Activated T-helper 2 cell treated with anti-CD3 and anti-CD28 coated beads, Interferon-gamma antibody, Interleukin-2, Interleukin-4, amounts not matched to agents 10 μg/mL and 5 μg/mL and 100 μg/mL, durations not matched to agents 14 hours and 24 hours and 36 hours (primary cell): ENCODE measurements around the gene TJP3. TPM values are rescaled to one million over a fixed set of nuclear protein-coding genes. Genes with fewer than 3 reads are reported as not detected.
A peak's percentile ranks its signal among the peaks of the same experiment; 100 is the strongest.

Source experiments
- DNase-seq: peaks from one replicate; pipeline ENCODE4 v3.0.0; 2021; ENCODE audit warnings: low spot score
- H3K27ac Mint-ChIP-seq: one replicate; pipeline ENCODE4 v1.8.0; 2021; ENCODE audit warnings: mixed read lengths
- H3K27me3 Mint-ChIP-seq: one replicate; pipeline ENCODE4 v1.8.0; 2021; ENCODE audit warnings: low read depth, mixed read lengths
- H3K36me3 Mint-ChIP-seq: one replicate; pipeline ENCODE4 v1.8.0; 2021; ENCODE audit warnings: low read depth, mixed read lengths
- H3K4me1 Mint-ChIP-seq: one replicate; pipeline ENCODE4 v1.8.0; 2021; ENCODE audit warnings: low read depth, mixed read lengths
- H3K4me3 Mint-ChIP-seq: one replicate; pipeline ENCODE4 v1.8.0; 2021; ENCODE audit warnings: low read depth, mild to moderate bottlenecking, moderate library complexity, mixed read lengths
- H3K9me3 Mint-ChIP-seq: one replicate; pipeline ENCODE4 v1.8.0; 2021; ENCODE audit warnings: mixed read lengths
- intact Hi-C: fragments of 100-400 bp; cut with micrococcal nuclease; formaldehyde crosslinking; loops from one replicate; pipeline ENCODE4 v1.15.1; 2023
- total RNA-seq: library from RNA; stranded (reverse); gene quantifications from 2 replicates; pipeline ENCODE4 v1.2.3, GENCODE V29; 2022

TJP3 gene
- total RNA-seq, 1 donor from 2014 or later = 0.41 TPM

DNA sequence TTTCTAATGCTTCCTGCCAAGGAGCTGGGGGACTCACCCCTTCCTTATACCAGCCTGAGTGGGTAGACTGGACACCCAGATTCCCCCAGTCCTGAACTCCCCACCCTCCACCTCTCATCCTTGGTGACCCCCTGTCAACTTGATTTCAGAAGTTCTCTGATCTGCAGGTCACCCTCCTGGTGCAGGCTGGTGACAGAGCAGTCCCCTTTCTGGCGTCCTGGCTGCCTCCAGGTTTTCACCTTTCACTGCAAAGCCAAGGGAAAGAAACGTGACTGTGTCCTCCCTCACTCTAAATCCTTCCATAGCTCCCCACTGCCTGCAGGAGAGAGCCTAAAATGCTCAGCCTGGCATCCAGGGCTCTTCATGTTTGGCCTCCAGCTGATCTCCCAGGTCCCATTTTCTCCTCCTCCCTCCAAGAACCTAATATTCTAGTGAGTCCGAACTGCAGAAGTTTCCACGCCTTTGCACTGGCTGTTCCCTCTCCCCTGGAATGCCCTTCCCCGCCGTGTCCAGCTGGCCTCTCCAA is 82.1 kb downstream of the TJP3 start:
- no peak overlapping the region for H3K4me3 Mint-ChIP-seq
- H3K4me1 Mint-ChIP-seq = peaks cover 4% of the 10 kb centered on the region
- intact Hi-C loops = no loop called here
- H3K27me3 Mint-ChIP-seq = no peaks in the 10 kb centered on the region
- DNase-seq = no peak
- no peak overlapping the region for H3K27ac Mint-ChIP-seq
- no peaks in the 10 kb centered on the region for H3K36me3 Mint-ChIP-seq
- H3K9me3 Mint-ChIP-seq = no peaks in the 10 kb centered on the region

GRCh38 chr19:3790941-3791340 is 82.8 kb downstream of the TJP3 start:
- Mint-ChIP-seq H3K27ac (no peak overlapping the region), H3K4me1 (peaks cover 4% of the 10 kb centered on the region), H3K27me3 (no peaks in the 10 kb centered on the region), H3K4me3 (no peak overlapping the region), H3K9me3 (no peaks in the 10 kb centered on the region), H3K36me3 (no peaks in the 10 kb centered on the region)
- DNase-seq = no peak
- intact Hi-C loops = no loop called here

DNA sequence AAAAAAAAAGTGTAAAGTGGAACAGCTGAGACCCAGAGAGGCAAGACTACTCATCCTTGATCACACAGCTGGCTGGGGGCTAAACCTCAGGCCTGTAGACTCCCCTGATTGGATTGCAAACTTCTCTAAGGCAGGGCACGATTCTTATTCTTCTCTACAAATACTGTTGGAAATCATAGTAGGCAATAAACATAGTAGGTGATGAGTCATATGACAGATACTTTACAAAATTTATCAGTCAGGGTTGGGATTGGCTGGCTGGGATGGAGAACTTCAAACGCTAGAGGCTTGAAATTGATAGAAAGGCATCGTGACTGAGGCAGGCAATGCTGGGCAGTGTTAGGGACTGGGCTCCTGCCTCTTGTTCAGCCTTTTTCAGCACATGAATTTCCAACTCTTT is 83.9 kb downstream of the TJP3 start:
- Mint-ChIP-seq H3K27me3 (peaks cover 4% of the 10 kb centered on the region), H3K9me3 (peaks cover 10% of the 10 kb centered on the region), H3K27ac (no peak overlapping the region), H3K36me3 (peaks cover 7% of the 10 kb centered on the region), H3K4me3 (no peak overlapping the region), H3K4me1 (peaks cover 6% of the 10 kb centered on the region)
- no peak for DNase-seq
- intact Hi-C loops = no loop called here

- Mint-ChIP-seq H3K27me3 (peaks cover 4% of the 10 kb centered on the region), H3K4me3 (no peak overlapping the region), H3K9me3 (peaks cover 10% of the 10 kb centered on the region), H3K4me1 (peaks cover 9% of the 10 kb centered on the region), H3K27ac (no peak overlapping the region), H3K36me3 (peaks cover 11% of the 10 kb centered on the region)
- DNase-seq = no peak
- intact Hi-C loops = no loop called here
Measured at GRCh38 chr19:3793799-3794198, 85.6 kb downstream of the TJP3 start.

DNA sequence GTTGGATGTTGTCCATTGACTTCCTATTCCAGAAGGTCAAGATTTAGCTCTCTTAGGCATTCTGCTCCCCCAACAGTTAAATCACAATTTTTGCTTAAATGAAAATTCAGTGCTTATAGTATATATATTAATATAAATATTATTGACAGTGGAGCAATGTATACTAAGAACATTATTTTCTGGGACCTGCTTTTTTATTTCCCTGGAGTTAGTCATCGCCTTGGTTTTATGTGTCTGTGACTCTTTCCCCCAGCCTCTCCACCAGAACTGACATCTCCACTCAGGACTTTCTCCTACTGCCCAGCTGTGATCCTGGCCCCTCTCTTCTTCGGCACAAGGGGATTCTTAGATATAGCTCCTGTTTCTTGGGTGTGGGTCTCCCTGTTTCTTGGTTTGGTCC is 88.2 kb downstream of the TJP3 start:
- peaks cover 9% of the 10 kb centered on the region for H3K27me3 Mint-ChIP-seq
- no peak overlapping the region for H3K27ac Mint-ChIP-seq
- peaks cover 16% of the 10 kb centered on the region for H3K4me1 Mint-ChIP-seq
- H3K9me3 Mint-ChIP-seq = peaks cover 10% of the 10 kb centered on the region
- no peak for DNase-seq
- no peak overlapping the region for H3K4me3 Mint-ChIP-seq
- peaks cover 11% of the 10 kb centered on the region for H3K36me3 Mint-ChIP-seq
- intact Hi-C loops = no loop called here

DNA sequence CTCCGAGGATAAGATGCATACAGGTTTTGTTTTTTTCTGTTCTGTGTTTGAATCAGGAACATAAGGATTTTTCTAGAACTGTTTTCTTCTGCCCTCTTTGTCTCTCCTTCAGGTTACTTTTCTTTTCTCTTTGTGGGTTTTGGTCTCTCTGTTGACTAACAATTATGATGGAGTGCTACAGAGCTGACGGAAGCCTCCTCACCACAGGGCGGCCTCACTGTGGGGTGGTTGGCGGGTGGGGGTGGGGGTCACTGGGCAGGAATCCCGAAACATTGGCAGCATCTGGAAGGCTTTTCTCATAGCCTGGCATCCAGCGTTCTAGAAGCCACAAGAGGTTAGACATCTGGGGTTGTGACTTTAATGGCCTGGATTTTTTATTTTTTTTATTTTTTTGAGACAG is 90.0 kb downstream of the TJP3 start:
- peak overlapping the region; percentile 5 for H3K4me3 Mint-ChIP-seq
- H3K27me3 Mint-ChIP-seq = peaks cover 11% of the 10 kb centered on the region
- peaks cover 18% of the 10 kb centered on the region for H3K4me1 Mint-ChIP-seq
- intact Hi-C loops = loop anchor here (1.0 kb wide), 1 partner anchor 14 kb away; no protein-coding TSS in a partner anchor
- H3K9me3 Mint-ChIP-seq = peaks cover 10% of the 10 kb centered on the region
- DNase-seq = no peak
- peaks cover 11% of the 10 kb centered on the region for H3K36me3 Mint-ChIP-seq
- peak overlapping the region; percentile 28 for H3K27ac Mint-ChIP-seq

Other genes starting within 250 kb of the TJP3 start
- gene SMIM24, start 227.9 kb upstream of the TJP3 start, total RNA-seq = 0.51 and 0.84 TPM in 2 replicates
- gene SMIM44, start 224.9 kb upstream of the TJP3 start, total RNA-seq = not detected in 2 replicates
- 19.7 and 20.6 TPM in 2 replicates for gene DOHH, start 207.7 kb upstream of the TJP3 start, total RNA-seq
- gene FZR1, start 202.1 kb upstream of the TJP3 start, total RNA-seq = 44.3 and 49.2 TPM in 2 replicates
- 2.0 and 2.5 TPM in 2 replicates for gene TEKTIP1, start 169.2 kb upstream of the TJP3 start, total RNA-seq
- gene MFSD12, start 150.8 kb upstream of the TJP3 start, total RNA-seq = 93.7 and 94.1 TPM in 2 replicates
- 55.3 and 66.3 TPM in 2 replicates for gene HMG20B, start 135.4 kb upstream of the TJP3 start, total RNA-seq
- 0.16 and 0.32 TPM in 2 replicates for gene GIPC3, start 122.9 kb upstream of the TJP3 start, total RNA-seq
- gene TBXA2R, start 101.5 kb upstream of the TJP3 start, total RNA-seq = 0.09 and 0.14 TPM in 2 replicates
- 32.8 and 36.2 TPM in 2 replicates for gene CACTIN, start 81.6 kb upstream of the TJP3 start, total RNA-seq
- 22.5 and 23.6 TPM in 2 replicates for gene PIP5K1C, start 7.9 kb upstream of the TJP3 start, total RNA-seq
- gene APBA3, start 53.3 kb downstream of the TJP3 start, total RNA-seq = 45.4 and 50.0 TPM in 2 replicates
- gene MRPL54, start 54.3 kb downstream of the TJP3 start, total RNA-seq = 98.0 and 99.6 TPM in 2 replicates
- gene RAX2, start 63.8 kb downstream of the TJP3 start, total RNA-seq = not detected in 2 replicates
- gene MATK, start 78.0 kb downstream of the TJP3 start, total RNA-seq = 25.4 and 27.5 TPM in 2 replicates
- 0.27 and 0.32 TPM in 2 replicates for gene ZFR2, start 160.7 kb downstream of the TJP3 start, total RNA-seq
- gene ATCAY, start 172.3 kb downstream of the TJP3 start, total RNA-seq = not detected in 2 replicates
- gene NMRK2, start 224.7 kb downstream of the TJP3 start, total RNA-seq = not detected in 2 replicates